ENCODE data around the gene SORCS2.

Gene SORCS2

GRCh38 chr4:7222521-7222920 is 30.2 kb downstream of the SORCS2 start:
- DNase-seq (ENCODE audit: low read depth, low spot score): no peak

- DNase-seq (ENCODE audit: low read depth, low spot score): no peak
Measured at GRCh38 chr4:7223541-7223940, 31.2 kb downstream of the SORCS2 start.

GRCh38 chr4:7224001-7224400 is 31.7 kb downstream of the SORCS2 start:
- DNase-seq (ENCODE audit: low read depth, low spot score): no peak

GRCh38 chr4:7224878-7225533 is 32.7 kb downstream of the SORCS2 start:
- no peak for DNase-seq (ENCODE audit: low read depth, low spot score)

GRCh38 chr4:7226439-7226838 is 34.1 kb downstream of the SORCS2 start:
- DNase-seq (ENCODE audit: low read depth, low spot score): no peak

- DNase-seq (ENCODE audit: low read depth, low spot score): no peak
Measured at GRCh38 chr4:7227008-7227407, 34.7 kb downstream of the SORCS2 start.

- no peak for DNase-seq (ENCODE audit: low read depth, low spot score)
Measured at GRCh38 chr4:7228734-7229133, 36.4 kb downstream of the SORCS2 start.

GRCh38 chr4:7232061-7232650 is 39.8 kb downstream of the SORCS2 start:
- no peak for DNase-seq (ENCODE audit: low read depth, low spot score)

GRCh38 chr4:7233006-7233580 is 40.8 kb downstream of the SORCS2 start:
- DNase-seq (ENCODE audit: low read depth, low spot score): no peak

- no peak for DNase-seq (ENCODE audit: low read depth, low spot score)
Measured at GRCh38 chr4:7233601-7234000, 41.3 kb downstream of the SORCS2 start.

GRCh38 chr4:7234355-7235029 is 42.2 kb downstream of the SORCS2 start:
- no peak for DNase-seq (ENCODE audit: low read depth, low spot score)

- DNase-seq (ENCODE audit: low read depth, low spot score): no peak
Measured at GRCh38 chr4:7235030-7235380, 42.7 kb downstream of the SORCS2 start.

GRCh38 chr4:7236847-7237246 is 44.5 kb downstream of the SORCS2 start:
- DNase-seq (ENCODE audit: low read depth, low spot score): no peak

- DNase-seq (ENCODE audit: low read depth, low spot score): no peak
Measured at GRCh38 chr4:7237873-7238272, 45.5 kb downstream of the SORCS2 start.

- no peak for DNase-seq (ENCODE audit: low read depth, low spot score)
Measured at GRCh38 chr4:7238300-7238960, 46.1 kb downstream of the SORCS2 start.

- no peak for DNase-seq (ENCODE audit: low read depth, low spot score)
Measured at GRCh38 chr4:7239101-7239820, 46.9 kb downstream of the SORCS2 start.

- DNase-seq (ENCODE audit: low read depth, low spot score): no peak
Measured at GRCh38 chr4:7239844-7240243, 47.5 kb downstream of the SORCS2 start.

- DNase-seq (ENCODE audit: low read depth, low spot score): no peak
Measured at GRCh38 chr4:7240306-7240705, 48.0 kb downstream of the SORCS2 start.

- DNase-seq (ENCODE audit: low read depth, low spot score): no peak
Measured at GRCh38 chr4:7241597-7242125, 49.3 kb downstream of the SORCS2 start.

- no peak for DNase-seq (ENCODE audit: low read depth, low spot score)
Measured at GRCh38 chr4:7242766-7243165, 50.4 kb downstream of the SORCS2 start.

- DNase-seq (ENCODE audit: low read depth, low spot score): no peak
Measured at GRCh38 chr4:7243609-7244330, 51.4 kb downstream of the SORCS2 start.

Measured in iPS DF 19.7 (cell line).